HT-29 (cell line): ENCODE measurements around the gene BMP7. TPM values are rescaled to one million over a fixed set of nuclear protein-coding genes. Genes with fewer than 3 reads are reported as not detected.
"Not testable (repeated sequence)": the region's sequence is repeated elsewhere in the genome, so short reads cannot be mapped to it uniquely, and the experiment has no call there.

Experiments
- DNase-seq: peaks from one replicate; pipeline ENCODE4 v3.0.0-alpha.2; 2015; ENCODE audit warnings: low spot score
- total RNA-seq: library from RNA; depleted of rRNA; stranded (reverse); fragments of >200 nt; shearing (Covaris generic); gene quantifications from 2 replicates; pipeline ENCODE4 v1.2.3, GENCODE V29; 2014

The BMP7 gene
- total RNA-seq, 1 experiment from 2014 or later, result not detected

DNA sequence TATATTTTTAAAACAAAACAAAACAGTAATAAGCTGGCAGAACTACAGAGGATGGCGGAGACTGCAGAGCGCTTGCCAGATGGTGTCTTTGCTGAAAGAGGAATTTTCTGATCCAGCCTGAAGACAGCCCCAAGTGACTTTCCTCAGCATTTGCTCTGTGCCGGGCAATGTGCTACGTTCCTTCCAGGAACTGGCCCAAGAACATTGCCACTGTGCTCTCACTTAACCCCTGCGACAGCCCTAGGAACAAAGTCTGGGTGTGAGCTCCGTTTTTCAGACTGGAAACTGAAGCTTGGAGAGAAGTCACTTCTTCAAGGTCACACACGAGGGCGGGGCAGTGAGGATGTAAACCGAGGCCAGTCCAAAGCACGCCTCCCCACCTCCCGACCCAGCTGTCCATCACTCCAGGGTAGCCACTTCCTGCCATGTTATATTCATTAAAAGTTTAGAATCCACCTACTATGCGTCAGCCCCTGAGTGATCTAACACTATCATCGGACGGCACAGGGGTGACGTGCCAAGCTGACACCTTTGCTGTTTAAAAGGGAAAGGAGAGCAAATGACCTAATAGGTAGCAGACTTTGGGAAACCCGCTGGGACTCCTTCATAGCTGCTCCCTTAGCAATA lies 22.3 kb upstream of the BMP7 start:
- no peak for DNase-seq

DNA sequence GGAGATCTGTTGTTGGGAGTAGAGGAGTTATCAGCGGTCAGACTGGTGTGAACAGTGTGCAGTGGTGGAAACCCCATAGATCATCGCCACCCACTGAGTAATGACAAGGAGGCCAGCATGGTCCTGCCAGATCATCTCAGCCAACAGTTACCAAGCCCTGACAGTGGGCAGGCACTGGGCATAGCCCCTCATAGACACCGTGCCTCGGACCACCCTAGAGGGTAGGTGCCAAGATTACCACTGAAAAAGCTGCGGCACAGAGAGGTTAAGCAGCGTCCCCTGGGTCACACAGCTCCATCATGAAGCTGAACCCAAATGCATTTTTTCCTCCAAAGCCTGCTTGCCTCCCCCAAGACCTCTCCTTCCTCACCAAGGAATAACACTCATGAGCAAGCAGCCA lies 21.5 kb upstream of the BMP7 start:
- no peak for DNase-seq

DNA sequence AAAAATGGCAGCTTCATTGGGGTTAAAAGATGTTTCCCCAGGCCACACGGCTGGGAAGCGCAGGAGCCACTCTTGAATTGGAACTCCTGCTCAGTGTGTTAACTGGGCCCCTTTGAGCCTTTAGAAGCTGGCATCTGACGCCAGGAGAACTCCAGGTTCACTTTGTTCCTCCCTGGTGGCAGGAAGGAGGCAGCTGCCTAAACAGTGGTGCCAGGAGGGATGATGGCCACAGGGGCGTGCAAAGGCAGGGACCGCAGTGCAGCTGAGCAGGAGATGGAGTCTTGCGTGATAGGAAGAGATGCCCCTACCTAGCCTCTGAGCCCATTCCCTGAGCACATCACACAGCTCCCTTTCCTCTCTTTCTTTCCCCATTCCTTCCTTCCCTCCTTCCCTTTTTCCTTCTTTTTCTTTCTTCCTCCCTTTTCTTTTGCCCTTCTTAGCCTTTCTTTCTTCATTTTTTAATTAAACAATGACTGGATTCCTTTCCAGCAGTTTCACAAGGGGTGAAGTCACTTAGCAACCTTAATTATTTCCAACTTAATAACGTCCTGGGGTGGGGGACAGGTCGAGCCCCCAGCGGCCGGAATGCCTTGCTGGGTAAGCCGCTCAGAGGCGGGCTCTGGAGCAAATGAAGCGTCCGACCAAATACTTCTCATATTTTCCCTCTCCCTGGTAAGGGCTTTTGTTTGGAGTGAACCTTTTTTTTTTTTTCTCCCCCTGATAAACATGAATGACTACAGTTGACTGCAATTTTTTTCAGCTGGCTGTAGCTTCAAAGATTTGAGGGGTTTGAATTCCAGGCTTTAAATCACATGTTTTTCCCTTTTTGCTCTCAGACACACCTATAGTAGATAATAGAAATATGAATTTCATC lies 20.8 kb upstream of the BMP7 start:
- no peak for DNase-seq

DNA sequence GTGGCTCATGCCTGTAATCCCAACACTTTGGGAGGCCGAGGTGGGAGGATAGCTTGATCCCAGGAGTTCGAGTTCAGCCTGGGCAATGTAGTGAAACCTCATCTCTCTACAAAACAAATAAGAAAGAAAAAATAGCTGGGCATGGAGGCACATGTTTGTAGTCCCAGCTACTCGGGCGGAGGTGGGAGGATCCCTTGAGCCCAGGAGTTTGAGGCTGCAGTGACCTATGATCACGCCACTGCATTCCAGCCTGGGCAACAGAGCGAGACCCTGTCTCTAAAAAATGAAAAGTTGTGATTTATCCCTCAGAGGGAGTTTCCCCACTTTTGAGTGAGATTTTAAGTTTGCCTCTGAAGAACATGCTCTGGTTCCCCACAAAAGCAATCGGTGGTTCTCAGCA lies 17.4 kb upstream of the BMP7 start:
- DNase-seq, result no peak

DNA sequence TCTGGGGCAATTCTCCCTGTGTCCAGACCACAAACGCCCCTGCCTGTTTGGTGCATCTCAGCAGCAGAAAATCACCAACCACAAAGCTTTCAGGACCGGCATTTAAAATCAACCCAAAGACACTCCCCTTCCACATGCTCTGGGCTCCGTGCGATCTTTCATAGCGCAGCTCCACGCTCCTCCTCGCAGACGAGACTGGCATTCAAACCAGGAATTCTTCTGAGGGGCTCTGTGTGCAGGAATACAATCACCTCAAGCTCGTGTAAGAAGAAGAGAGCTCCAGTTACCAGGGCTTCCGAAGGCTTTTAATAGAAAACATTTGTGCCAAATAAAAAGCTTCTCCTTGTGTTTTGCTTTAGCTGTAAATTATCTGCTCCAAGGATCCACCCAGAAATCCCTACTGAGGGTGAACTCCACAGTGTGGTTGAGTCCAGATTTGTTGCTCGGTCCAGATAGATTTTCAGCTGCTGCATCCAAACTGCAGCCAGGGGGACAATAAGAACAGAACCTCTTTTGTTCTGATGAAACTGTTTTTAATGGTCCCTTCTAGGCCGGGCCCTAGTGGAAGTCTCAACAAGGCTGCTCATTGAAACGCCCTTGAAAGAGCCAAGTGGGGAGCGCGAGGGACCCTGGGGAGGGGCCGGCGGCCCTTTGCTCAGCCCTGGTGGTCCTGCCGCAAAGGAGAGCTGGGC lies 16.4 kb upstream of the BMP7 start:
- DNase-seq, result no peak

DNA sequence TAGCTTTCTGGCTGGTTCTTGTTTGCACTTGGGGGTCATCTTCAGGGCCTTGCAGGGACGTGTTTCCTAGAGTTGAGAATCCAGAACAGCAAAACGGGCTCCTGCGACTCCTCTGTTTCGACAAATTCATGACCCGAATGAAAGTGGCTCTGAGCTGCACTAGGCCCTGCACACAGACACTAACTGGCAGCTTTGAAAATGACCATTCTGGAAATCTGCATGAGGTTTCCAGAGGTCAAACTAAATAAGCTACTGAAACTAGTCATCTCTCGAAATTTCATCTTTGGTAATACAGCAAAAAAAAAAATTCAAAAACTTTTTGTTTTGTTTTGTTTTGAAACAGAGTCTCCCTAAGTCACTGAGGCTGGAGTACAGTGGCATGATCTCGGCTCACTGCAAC lies 15.5 kb upstream of the BMP7 start:
- no peak for DNase-seq

DNA sequence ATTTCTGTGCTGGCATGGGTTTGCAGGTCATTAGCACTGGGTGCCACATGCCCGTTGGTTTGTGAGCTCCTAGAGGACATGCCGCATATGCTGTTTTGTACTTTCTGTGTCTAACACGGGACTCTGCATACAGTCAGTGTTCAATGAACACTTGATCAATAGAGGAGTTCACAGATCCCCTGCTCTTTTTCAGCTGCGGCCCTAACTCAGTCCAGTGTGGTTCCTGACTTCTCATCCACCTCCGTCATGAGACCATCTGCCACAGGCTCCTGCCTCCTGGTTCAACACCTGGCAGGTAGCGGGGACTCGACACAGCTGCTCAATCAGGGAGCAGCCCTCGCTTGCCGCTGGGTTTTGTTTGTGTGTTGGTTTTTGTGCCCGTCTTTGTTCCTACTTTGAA lies 13.8 kb upstream of the BMP7 start:
- no peak for DNase-seq

DNA sequence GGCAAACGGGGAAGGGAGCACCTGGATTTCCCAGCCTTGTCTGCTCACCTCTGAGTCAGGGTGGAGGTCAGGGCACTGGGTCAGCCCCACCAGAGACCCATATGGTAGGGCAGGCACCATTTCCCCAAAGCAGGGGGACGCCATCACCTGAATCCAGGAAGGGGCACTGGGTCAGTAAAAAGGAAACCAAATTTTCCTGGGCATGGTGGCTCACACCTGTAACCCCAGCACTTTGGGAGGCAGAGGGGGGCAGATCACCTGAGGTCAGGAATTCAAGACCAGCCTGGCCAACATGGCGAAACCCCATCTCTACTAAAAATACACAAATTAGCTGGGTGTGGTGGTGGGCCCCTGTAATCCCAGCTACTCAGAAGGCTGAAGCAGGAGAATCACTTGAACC lies 13.1 kb upstream of the BMP7 start:
- not testable (repeated sequence) for DNase-seq

DNA sequence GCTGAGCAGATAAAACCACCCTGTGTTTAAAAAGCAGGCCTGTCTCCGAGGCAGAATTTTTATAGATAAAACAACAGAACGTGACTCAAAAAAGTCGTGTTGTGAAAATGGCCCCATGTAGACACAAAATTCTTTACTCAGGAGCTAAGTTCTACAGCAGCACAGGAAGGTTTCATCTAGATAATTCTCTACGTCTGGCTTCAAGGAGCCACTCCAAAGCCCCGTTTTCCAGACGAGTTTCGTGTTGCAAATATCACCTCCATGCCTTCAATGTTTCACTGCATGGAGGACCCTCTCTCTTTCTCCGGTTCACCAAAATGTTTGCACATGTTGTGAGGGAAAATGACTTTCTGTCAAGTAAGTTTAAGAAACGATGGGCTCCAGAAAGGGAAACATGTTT lies 12.0 kb upstream of the BMP7 start:
- no peak for DNase-seq

DNA sequence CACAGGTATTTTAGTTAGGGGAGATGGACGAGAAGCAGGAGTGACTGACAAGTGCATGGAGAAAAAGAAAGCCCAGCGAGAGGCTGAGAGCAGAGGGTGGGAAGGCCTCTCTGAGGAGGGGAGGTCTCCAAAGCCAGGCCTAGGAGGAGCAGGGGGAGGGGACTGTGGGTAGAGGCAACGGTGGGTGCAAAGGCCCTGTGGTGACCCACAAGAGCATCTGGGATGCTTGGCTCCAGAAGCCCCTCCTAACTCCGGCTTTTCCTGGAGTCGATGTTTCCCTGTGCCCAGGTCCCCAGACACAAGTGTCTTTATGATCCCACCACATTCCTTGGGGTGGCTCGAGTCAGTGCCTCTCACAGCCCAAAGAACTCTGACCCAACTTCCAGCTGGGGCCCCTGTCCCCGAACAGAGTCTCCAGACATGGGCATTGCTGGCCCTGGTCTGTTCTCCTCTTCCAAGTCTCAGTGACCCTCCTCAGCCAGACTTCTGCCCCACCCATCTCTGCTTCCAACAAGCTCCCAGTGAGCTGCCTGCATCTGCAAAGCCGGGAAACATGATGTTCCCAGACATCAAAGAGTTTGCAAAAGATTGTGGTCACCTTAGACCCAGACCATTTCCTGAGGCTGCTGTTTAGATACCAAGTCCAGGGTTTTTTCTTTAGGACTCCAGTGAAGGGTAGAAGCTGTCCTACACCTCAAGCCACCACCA lies 11.1 kb upstream of the BMP7 start:
- DNase-seq, result no peak

DNA sequence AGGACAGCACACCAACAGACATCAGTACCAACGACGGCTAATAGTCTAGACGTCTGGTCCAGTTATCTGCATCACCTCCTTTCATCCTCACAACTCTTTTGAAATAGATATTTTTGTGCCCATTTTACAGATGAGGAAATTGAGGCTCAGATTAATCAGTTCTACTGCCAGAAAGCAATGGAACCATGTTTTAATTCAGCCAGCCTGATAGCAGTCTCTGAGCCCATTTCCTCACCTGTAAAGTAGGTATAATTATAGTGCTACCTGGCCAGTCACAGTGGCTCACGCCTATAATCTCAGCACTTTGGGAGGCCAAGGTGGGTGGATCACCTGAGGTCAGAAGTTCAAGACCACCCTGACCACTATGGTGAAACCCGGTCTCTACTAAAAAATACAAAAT lies 9.8 kb upstream of the BMP7 start:
- no peak for DNase-seq

DNA sequence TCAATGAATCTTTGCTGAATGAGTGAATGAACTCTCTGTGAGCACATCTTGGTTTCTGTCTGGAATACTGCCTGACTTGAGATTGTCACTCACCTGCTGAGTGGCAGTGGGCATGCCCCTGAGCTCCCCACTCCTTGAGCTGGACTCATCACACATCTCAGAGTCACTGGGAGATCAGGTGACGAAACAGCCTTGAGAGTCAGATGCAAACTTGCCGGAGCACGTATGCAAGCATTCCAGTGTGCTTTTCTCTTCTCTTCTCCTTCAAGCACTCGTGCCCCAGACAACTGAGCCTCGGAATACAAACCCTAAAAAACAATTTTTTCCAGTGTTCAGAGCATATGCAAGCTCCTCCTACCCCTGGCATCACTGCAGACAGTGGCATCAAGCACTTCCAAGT lies 9.4 kb upstream of the BMP7 start:
- DNase-seq, result no peak

DNA sequence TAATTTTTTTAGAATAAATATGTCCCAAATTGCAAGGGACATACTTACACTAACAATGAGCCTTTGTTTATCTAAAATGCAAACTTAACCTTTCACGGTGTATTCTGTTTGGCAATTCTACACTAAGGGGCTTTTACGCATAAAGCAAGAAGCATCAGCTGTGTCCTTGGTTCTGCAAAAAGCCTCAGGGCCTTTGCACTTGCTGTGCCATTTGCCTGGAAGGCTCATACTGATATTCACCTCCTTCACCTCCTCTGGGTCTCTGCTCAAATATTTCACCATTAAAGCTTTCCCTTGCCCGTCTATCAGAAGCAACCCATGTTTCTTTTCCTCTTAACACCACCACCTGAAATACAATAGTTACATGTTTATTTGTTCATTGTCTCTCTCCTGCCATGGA lies 8.9 kb upstream of the BMP7 start:
- no peak for DNase-seq

DNA sequence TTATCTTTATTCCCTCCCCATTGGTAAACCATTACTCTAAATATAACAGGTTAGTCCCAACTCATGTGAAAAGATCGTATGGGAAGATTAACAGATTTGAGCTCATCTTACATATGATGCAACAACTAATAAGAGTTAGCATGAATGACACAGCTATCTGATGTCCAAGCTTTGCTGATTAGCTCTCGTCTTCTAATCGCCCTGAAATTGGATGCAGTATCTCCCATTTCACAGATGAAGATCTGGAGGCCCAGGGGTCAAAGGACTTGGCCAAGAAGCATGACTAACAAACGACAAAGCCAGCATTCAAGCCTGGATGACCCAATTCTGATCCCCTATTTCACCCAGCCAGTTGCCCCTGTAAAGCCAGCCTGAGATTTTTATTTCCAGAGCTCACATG lies 8.4 kb upstream of the BMP7 start:
- DNase-seq, result no peak

DNA sequence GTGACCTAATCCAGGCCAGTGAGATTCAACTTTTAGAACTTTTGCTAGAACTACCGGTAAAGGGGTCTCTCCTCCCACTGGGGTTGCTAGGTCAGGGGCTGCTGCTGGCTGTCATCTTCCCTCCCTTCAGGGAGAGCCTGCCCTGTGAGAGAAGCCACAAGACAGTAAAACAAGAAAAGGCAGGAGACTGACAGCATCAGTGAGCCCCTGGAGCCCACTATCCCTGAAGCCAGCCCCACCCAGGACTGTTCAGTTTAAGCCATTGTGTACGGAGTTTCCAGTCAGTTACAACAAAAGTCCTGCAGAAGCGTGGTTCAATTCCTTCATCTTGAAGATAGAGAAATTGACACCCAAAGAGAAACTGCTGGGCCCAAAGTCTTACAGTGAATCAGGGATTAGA lies 7.9 kb upstream of the BMP7 start:
- DNase-seq, result no peak

DNA sequence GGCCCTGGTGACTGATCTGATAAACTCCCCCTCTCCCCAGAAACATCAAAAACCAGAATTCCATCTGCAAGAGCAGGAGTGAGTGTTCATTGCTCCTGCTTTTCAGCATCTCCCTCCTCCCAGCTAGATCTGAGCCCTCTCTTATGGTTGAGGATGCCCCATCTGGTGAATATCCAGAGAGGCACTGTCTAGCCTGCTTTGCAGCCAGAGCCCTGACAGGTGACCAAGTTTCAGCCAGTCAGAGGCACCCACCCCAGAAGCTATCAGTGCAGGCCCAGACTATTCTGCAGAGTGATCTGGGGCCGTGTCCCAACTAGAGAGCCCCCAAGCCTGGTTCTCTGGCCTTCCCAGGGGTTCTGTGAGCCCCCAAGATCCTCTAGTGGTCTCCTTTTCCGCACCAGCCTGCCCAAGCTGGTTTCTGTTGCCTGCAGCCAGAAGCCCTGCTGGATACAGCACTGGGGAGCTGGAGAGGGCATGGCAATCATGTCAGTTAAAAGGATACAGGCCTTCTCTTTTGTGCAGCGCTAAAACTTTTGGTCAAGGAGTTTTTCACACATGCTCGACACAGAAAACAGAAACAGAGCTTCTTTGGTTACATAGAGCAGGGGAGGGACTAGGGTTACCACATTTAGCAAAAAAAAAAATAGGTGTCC lies 6.6 kb upstream of the BMP7 start:
- DNase-seq, result no peak

DNA sequence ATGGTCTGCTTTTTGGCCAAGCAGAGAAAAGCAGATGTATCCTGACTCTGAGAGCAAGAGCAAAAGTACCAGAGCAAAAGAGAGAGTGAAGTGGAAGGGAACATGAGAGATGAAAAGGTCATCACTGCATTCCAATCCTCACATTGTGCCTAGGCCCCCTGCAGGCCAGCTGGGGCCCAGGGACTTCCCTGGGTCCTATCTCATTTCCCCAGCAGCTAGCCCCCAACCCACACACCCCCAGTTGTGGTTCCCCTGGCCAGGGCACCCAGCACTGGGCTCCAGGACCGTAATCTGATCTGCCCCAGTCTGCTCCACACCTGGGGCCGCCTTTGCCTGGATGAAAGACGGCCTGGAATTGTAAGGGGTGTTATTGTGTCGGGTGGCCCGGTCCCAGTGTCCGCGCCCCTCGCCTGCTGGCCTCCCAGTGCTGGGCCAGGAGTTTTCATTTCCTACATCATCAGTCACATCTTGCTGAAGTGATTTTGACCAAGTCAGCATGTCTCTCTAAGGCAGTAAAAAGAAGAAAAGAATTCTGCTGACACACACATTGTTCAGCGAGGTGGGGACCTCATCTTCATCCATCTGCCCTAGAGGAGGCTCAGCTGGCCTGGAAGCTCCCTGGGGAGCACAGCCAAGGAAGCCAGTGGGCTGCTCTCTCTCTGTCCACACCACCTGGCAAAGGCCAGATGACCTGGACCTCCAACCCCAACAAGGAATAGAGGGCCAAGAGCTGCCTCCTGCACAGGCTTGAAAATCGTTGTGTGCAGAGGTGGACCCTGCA lies 4.0 kb upstream of the BMP7 start:
- no peak for DNase-seq

DNA sequence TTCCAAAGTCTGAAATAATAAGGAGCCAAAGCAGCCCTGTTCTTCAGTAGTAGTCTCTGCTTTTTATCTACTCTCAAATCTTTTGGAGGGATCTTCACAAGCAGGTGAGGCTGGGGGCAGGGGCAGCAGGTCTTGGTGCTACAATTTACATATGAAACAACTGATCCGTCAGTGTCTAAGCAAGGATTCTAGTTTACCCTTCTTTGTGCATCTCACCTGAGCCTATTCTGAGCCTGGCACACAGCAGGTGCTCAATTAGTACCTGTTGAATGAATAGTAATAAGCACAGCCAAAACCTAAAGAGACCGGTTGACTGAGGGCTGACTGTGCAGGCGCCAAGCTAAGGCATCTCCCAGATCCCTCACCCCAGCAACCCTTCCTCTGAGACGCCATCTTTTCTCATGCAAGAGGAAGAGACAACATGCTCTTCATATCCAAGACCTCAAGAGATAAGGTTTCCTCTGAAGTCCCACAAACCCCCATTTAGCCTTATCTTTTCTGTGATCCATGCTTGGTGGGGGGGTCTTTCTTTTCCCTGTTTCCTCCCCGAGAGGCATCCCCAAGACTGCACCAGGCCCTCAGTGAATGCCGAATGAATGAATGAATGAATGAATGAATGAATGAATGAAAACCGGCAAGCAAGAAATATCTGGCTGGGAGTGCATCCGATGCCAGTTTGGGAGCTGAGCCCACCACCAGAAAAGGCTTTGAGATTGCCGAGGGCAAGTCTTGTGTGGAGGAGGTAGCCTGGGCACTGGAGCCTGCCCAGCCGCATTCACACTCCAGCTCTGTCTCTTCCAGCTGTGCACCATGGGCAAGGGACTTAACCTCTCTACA lies 2.9 kb upstream of the BMP7 start:
- DNase-seq, result no peak

DNA sequence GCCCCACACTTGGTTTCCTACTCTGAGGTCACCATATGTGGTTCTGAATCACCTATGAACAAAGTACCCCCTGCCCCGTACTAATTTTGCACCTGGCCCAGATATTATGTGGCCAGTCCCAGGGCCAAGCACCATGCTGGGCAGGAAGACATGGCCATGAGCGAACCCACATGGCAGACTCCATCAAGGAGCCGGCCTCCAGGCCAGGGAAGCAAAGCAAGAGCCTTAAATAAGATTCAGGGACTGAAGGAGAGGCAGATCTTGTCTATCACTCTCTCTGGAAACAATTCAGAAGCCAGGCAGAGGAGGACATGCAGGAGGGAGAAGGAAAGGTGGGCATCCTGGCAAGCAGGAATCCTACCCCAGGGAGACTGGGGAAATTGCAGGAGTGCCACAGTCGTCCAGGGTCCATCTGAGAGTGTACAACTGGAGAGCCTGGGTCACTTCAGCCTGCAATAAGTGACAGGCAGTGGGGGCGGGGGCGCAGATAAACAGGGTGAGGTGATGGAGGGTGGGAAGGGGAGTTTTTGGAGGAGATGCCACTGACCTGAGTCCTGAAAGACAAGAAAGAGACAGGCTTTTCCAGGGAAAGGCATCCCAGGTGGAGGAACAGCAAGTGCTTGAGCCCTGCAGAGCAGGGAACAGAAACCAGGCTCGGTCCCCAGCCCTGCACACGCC lies 2.1 kb upstream of the BMP7 start:
- DNase-seq, result no peak
